Peyer's patch (tissue), 4 donors: Measurements from ENCODE around the gene ZBTB18.

ENCODE experiments used
- POLR2A ChIP-seq, 2 donors: fragments of 450-650 bp; IDR thresholded peaks; one replicate each; pipeline ENCODE4 v1.5.1; 2017; ENCODE audit warnings: antibody characterized with exemption in 2 of 2, mild to moderate bottlenecking in 2 of 2, moderate library complexity in 2 of 2
- TF ChIP-seq, protein P1 (sequence below), 6 experiments: fragments of 450-650 bp in 4 of 6; fragments of 200-600 bp in 2 of 6; sonication (generic) in 1 of 6; IDR thresholded peaks; one replicate each; pipeline ENCODE4 v1.5.1; 2017 to 2019; ENCODE audit warnings: antibody characterized with exemption in 6 of 6, mild to moderate bottlenecking in 3 of 6, moderate library complexity in 1 of 6

GRCh38 chr1:244100704-244101453, 49.8 kb downstream of the ZBTB18 start:
- no peak for TF ChIP-seq POLR2A (IDR thresholded peaks at IDR 0.05)
- TF ChIP-seq, protein P1, sequence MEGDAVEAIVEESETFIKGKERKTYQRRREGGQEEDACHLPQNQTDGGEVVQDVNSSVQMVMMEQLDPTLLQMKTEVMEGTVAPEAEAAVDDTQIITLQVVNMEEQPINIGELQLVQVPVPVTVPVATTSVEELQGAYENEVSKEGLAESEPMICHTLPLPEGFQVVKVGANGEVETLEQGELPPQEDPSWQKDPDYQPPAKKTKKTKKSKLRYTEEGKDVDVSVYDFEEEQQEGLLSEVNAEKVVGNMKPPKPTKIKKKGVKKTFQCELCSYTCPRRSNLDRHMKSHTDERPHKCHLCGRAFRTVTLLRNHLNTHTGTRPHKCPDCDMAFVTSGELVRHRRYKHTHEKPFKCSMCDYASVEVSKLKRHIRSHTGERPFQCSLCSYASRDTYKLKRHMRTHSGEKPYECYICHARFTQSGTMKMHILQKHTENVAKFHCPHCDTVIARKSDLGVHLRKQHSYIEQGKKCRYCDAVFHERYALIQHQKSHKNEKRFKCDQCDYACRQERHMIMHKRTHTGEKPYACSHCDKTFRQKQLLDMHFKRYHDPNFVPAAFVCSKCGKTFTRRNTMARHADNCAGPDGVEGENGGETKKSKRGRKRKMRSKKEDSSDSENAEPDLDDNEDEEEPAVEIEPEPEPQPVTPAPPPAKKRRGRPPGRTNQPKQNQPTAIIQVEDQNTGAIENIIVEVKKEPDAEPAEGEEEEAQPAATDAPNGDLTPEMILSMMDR (IDR thresholded peaks at IDR 0.05), result no peak
